HL-60 (cell line): ENCODE data around the gene ZMYM2.

Experiments used
- GABPA ChIP-seq: IDR thresholded peaks from 2 replicates; pipeline ENCODE4 v1.6.1; 2012; ENCODE audit warnings: low read depth
- POLR2AphosphoS5 ChIP-seq: IDR thresholded peaks from 2 replicates; pipeline ENCODE4 v1.6.1; 2012; ENCODE audit warnings: low read depth
- TF ChIP-seq, protein P1 (sequence below): IDR thresholded peaks from one replicate; pipeline ENCODE4 v1.5.1; 2011; ENCODE audit warnings: low read length, control low read depth, inconsistent platforms; ENCODE audit not compliant: insufficient read depth
- TF ChIP-seq, protein P2 (sequence below): IDR thresholded peaks from 2 replicates; pipeline ENCODE4 v1.6.1; 2012; ENCODE audit warnings: low read depth; ENCODE audit not compliant: insufficient replicate concordance

DNA sequence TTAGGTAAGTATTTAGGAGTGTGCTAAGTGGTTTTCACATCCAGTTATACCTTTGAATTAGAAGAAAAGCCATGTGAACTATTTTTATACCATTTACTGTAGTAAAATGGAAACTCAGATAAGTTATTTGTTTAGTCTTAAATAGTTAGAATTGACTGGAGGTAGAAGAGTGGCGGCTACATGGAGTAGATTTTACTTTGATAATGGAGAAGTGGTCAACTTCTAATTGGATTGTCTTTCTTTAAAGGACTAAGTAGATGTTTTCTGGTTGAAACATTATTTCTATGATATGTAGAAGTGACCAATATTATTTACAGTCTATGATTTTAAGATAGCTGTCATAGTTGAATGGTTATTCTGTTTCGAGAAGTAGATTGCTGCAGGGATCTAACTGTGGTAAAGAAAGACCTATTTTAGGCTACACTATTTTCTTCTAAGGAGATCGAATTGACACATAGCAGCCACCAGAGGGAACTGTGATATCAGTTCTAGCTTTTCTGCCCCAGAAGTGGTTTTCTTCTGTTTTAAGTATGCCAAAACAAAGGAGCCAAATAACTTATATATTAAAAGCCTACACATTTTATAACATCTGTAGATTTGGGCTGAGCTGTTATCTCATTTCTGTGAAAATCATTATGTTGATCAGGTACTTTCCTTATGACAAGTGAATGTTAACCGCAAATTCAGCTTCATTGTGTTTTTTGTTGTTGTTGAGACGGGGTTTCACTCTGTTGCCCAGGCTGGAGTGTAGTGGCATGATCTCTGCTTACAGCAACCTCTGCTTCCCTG is 26.1 kb downstream of the ZMYM2 start:
- TF ChIP-seq, protein P1, sequence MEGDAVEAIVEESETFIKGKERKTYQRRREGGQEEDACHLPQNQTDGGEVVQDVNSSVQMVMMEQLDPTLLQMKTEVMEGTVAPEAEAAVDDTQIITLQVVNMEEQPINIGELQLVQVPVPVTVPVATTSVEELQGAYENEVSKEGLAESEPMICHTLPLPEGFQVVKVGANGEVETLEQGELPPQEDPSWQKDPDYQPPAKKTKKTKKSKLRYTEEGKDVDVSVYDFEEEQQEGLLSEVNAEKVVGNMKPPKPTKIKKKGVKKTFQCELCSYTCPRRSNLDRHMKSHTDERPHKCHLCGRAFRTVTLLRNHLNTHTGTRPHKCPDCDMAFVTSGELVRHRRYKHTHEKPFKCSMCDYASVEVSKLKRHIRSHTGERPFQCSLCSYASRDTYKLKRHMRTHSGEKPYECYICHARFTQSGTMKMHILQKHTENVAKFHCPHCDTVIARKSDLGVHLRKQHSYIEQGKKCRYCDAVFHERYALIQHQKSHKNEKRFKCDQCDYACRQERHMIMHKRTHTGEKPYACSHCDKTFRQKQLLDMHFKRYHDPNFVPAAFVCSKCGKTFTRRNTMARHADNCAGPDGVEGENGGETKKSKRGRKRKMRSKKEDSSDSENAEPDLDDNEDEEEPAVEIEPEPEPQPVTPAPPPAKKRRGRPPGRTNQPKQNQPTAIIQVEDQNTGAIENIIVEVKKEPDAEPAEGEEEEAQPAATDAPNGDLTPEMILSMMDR = no peak
- no peak for TF ChIP-seq GABPA
- no peak for TF ChIP-seq POLR2AphosphoS5
- TF ChIP-seq, protein P2, sequence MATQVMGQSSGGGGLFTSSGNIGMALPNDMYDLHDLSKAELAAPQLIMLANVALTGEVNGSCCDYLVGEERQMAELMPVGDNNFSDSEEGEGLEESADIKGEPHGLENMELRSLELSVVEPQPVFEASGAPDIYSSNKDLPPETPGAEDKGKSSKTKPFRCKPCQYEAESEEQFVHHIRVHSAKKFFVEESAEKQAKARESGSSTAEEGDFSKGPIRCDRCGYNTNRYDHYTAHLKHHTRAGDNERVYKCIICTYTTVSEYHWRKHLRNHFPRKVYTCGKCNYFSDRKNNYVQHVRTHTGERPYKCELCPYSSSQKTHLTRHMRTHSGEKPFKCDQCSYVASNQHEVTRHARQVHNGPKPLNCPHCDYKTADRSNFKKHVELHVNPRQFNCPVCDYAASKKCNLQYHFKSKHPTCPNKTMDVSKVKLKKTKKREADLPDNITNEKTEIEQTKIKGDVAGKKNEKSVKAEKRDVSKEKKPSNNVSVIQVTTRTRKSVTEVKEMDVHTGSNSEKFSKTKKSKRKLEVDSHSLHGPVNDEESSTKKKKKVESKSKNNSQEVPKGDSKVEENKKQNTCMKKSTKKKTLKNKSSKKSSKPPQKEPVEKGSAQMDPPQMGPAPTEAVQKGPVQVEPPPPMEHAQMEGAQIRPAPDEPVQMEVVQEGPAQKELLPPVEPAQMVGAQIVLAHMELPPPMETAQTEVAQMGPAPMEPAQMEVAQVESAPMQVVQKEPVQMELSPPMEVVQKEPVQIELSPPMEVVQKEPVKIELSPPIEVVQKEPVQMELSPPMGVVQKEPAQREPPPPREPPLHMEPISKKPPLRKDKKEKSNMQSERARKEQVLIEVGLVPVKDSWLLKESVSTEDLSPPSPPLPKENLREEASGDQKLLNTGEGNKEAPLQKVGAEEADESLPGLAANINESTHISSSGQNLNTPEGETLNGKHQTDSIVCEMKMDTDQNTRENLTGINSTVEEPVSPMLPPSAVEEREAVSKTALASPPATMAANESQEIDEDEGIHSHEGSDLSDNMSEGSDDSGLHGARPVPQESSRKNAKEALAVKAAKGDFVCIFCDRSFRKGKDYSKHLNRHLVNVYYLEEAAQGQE = no peak
